GM18870 (cell line): ENCODE results near the gene ADGRF4.

Experiments used
- ATAC-seq: cut with Tn5 transposase; IDR thresholded peaks from one replicate; pipeline ENCODE4 v1.9.1; 2021; ENCODE audit warnings: moderate library complexity; ENCODE audit not compliant: unreplicated experiment

The ADGRF4 gene

GRCh38 chr6:47698342-47698787 lies at the start of gene ADGRF4:
Gene ADGRF4 (plus strand): TSS chr6:47698580. CDS start chr6:47707246, 8,666 bp downstream.
- no peak for ATAC-seq

GRCh38 chr6:47650553-47651432 lies 47.6 kb upstream of the ADGRF4 start:
- peak; percentile 69 for ATAC-seq

- no peak for ATAC-seq
Observed at GRCh38 chr6:47651505-47651944, 46.9 kb upstream of the ADGRF4 start.

- ATAC-seq, result no peak
Observed at GRCh38 chr6:47653706-47654105, 44.7 kb upstream of the ADGRF4 start.

- no peak for ATAC-seq
Observed at GRCh38 chr6:47654255-47654654, 44.1 kb upstream of the ADGRF4 start.

- ATAC-seq, result no peak
Observed at GRCh38 chr6:47655719-47656595, 42.4 kb upstream of the ADGRF4 start.

- no peak for ATAC-seq
Observed at GRCh38 chr6:47661960-47662359, 36.4 kb upstream of the ADGRF4 start.

- ATAC-seq, result no peak
Observed at GRCh38 chr6:47663462-47664216, 34.7 kb upstream of the ADGRF4 start.

- ATAC-seq, result no peak
Observed at GRCh38 chr6:47665112-47665511, 33.3 kb upstream of the ADGRF4 start.

- no peak for ATAC-seq
Observed at GRCh38 chr6:47669684-47670513, 28.5 kb upstream of the ADGRF4 start.

- ATAC-seq, result no peak
Observed at GRCh38 chr6:47670851-47671250, 27.5 kb upstream of the ADGRF4 start.

GRCh38 chr6:47671777-47672176 lies 26.6 kb upstream of the ADGRF4 start:
- no peak for ATAC-seq

- no peak for ATAC-seq
Observed at GRCh38 chr6:47672816-47673215, 25.6 kb upstream of the ADGRF4 start.

GRCh38 chr6:47674673-47675072 lies 23.7 kb upstream of the ADGRF4 start:
- ATAC-seq, result no peak

GRCh38 chr6:47677381-47678100 lies 20.8 kb upstream of the ADGRF4 start:
- no peak for ATAC-seq

GRCh38 chr6:47678739-47679138 lies 19.6 kb upstream of the ADGRF4 start:
- no peak for ATAC-seq

- no peak for ATAC-seq
Observed at GRCh38 chr6:47679322-47679906, 19.0 kb upstream of the ADGRF4 start.

- ATAC-seq, result no peak
Observed at GRCh38 chr6:47680051-47680450, 18.3 kb upstream of the ADGRF4 start.

- no peak for ATAC-seq
Observed at GRCh38 chr6:47680724-47681123, 17.7 kb upstream of the ADGRF4 start.
